Lung (tissue), 12 donors: ENCODE data around the gene RNF220. TPM values are rescaled to one million over a fixed set of nuclear protein-coding genes. Genes with fewer than 3 reads are reported as not detected.

ENCODE experiments used
- ATAC-seq: fragments of 200-7000 bp; cut with Tn5 transposase; one replicate; pipeline ENCODE4 v1.9.1; 2020; ENCODE audit warnings: moderate number of reproducible peaks; ENCODE audit not compliant: insufficient read depth, low FRiP score
- DNase-seq, 3 donors: peaks; one replicate each; pipeline ENCODE4 v3.0.0-alpha.2; 2013 to 2017
- H3K27ac ChIP-seq, 2 donors: one replicate each; pipeline ENCODE4 v1.5.1; 2013; ENCODE audit warnings: mild to moderate bottlenecking in 2 of 2, moderate library complexity in 2 of 2, control low read depth in 1 of 2, inconsistent platforms in 1 of 2, low read depth in 1 of 2, low read length in 1 of 2
- H3K27me3 ChIP-seq, 3 donors: one replicate each; pipeline ENCODE4 v1.5.1; 2013; ENCODE audit warnings: low read length in 2 of 3; ENCODE audit not compliant: control insufficient read depth in 3 of 3, insufficient read depth in 3 of 3
- H3K36me3 ChIP-seq, 4 donors: one replicate each; pipeline ENCODE4 v1.5.1; 2013; ENCODE audit warnings: low read length in 4 of 4, mild to moderate bottlenecking in 1 of 4, moderate library complexity in 1 of 4; ENCODE audit not compliant: control insufficient read depth in 4 of 4, insufficient read depth in 4 of 4
- H3K4me1 ChIP-seq, 5 donors: one replicate each; pipeline ENCODE4 v1.5.1; 2013; ENCODE audit warnings: low read length in 5 of 5, mild to moderate bottlenecking in 2 of 5, moderate library complexity in 1 of 5; ENCODE audit not compliant: control insufficient read depth in 5 of 5, insufficient read depth in 5 of 5
- H3K4me3 ChIP-seq: one replicate; pipeline ENCODE4 v1.5.1; 2013; ENCODE audit warnings: mild to moderate bottlenecking, control low read depth, moderate library complexity
- H3K9ac ChIP-seq, 2 donors: one replicate each; pipeline ENCODE4 v1.5.1; 2013; ENCODE audit warnings: low read length in 2 of 2, control low read depth in 1 of 2; ENCODE audit not compliant: insufficient read depth in 1 of 2
- H3K9me3 ChIP-seq, 4 donors: one replicate each; pipeline ENCODE4 v1.5.1; 2013; ENCODE audit warnings: low read length in 3 of 4, mild to moderate bottlenecking in 1 of 4, moderate library complexity in 1 of 4; ENCODE audit not compliant: control insufficient read depth in 4 of 4, insufficient read depth in 3 of 4
- WGBS, 2 donors: extraction: QIAGEN DNeasy Blood & Tissue Kit; methylation state at CpG; one replicate each; pipeline ENCODE4 v1.1.7; 2013; 5-methylcytosine and 5-hydroxymethylcytosine counted together
- polyA plus RNA-seq, 2 donors: library from polyadenylated mRNA; stranded (reverse); fragments of 200-250 nt; gene quantifications; one replicate each; pipeline ENCODE4 v1.2.1, GENCODE V29; 2013
- total RNA-seq, 2 donors: library from RNA; depleted of rRNA in 1 of 2; stranded (reverse); fragments of >200 nt in 1 of 2; gene quantifications; one replicate each; pipeline ENCODE4 v1.2.1, GENCODE V29; 2014 to 2021
- TF ChIP-seq, protein P1 (sequence below): IDR thresholded peaks from 2 replicates; pipeline ENCODE4 v1.5.1; 2012; ENCODE audit warnings: mild to moderate bottlenecking; ENCODE audit errors: control extremely low read depth, extremely low read depth
- donor health status: control.
- donor health status: control.
- donor health status: Bipolar disorder and iron deficiency.
- donor health status: healthy.
- donor health status: DM: yes; HTN: yes; CAD: no.

Gene RNF220
- total and polyA plus RNA-seq, 4 donors: 44.9 to 75.8 (median 69.5) TPM

DNA sequence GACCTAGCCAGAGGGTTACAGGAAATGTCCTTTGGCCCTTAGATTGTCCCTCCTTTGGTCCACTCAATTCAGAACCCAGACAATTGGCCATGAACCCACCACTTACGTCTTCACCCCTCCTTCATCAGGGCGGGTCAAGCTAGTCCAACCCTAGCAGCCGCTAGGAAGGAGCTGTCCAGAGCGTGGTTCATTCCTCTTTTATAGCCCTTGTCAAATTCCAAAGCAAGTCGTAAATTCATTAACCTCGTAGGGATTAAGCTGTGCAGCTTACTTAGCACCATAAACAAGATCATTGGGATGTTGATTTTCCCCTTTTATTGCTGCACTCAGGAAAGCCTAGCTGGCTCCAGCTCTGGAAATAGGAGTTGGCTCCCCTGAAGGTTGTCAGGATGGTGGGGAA is 179.1 kb downstream of the RNF220 start:
- TF ChIP-seq, protein P1, sequence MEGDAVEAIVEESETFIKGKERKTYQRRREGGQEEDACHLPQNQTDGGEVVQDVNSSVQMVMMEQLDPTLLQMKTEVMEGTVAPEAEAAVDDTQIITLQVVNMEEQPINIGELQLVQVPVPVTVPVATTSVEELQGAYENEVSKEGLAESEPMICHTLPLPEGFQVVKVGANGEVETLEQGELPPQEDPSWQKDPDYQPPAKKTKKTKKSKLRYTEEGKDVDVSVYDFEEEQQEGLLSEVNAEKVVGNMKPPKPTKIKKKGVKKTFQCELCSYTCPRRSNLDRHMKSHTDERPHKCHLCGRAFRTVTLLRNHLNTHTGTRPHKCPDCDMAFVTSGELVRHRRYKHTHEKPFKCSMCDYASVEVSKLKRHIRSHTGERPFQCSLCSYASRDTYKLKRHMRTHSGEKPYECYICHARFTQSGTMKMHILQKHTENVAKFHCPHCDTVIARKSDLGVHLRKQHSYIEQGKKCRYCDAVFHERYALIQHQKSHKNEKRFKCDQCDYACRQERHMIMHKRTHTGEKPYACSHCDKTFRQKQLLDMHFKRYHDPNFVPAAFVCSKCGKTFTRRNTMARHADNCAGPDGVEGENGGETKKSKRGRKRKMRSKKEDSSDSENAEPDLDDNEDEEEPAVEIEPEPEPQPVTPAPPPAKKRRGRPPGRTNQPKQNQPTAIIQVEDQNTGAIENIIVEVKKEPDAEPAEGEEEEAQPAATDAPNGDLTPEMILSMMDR: no peak
- no peaks in the 10 kb centered on the region for H3K9me3 ChIP-seq
- DNase-seq (no peak), ATAC-seq (no peak)
- no peaks in the 10 kb centered on the region for H3K36me3 ChIP-seq
- H3K4me1 ChIP-seq: peaks cover 0 to 2% (median 0%) of the 10 kb centered on the region in 5 donors
- no peak overlapping the region for H3K4me3 ChIP-seq
- 79 to 80% methylated on average over 6 of the region's 6 CpGs for WGBS, 2 donors
- H3K27me3 ChIP-seq: peaks cover 0 to 5% (median 0%) of the 10 kb centered on the region in 3 donors
- no peak overlapping the region for H3K27ac ChIP-seq
- no peak overlapping the region for H3K9ac ChIP-seq

DNA sequence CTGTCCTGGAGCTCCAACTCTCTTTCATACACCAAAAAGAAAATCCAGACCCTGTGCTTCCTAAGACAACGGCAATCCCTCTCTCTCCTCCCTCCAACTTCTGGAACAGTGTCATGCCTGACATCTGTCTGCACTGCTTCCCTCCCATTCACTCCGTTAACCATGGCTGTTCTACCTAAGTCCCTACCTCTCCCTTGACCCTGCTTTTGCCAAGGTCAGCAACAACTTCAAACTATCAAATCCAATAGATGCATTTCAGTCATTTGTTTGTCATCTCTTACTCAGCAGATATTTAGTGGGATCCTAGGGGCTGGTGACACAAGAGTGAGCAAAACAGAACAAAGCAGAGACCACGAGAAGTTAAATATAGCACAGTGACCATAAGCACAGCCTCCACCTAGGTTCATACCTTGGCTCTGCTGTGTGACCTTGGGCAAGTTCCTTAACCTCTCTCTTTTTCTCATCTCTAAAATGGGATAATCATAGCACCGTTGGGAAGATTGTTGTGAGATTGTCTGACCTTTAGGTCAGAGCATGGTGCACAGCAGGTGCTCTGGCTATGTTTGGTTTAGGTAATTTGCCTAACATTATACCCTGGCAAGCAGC is 180.4 kb downstream of the RNF220 start:
- 73 to 80% methylated on average over 4 of the region's 4 CpGs for WGBS, 2 donors
- TF ChIP-seq, protein P1: no peak
- H3K36me3 ChIP-seq: no peaks in the 10 kb centered on the region
- H3K4me3 ChIP-seq: no peak overlapping the region
- no peak overlapping the region for H3K27ac ChIP-seq
- ATAC-seq: no peak
- no peaks in the 10 kb centered on the region for H3K9me3 ChIP-seq
- no peak overlapping the region for H3K9ac ChIP-seq
- H3K27me3 ChIP-seq: peaks cover 0 to 5% (median 0%) of the 10 kb centered on the region in 3 donors
- no peak for DNase-seq
- peaks cover 0 to 2% (median 0%) of the 10 kb centered on the region in 5 donors for H3K4me1 ChIP-seq

DNA sequence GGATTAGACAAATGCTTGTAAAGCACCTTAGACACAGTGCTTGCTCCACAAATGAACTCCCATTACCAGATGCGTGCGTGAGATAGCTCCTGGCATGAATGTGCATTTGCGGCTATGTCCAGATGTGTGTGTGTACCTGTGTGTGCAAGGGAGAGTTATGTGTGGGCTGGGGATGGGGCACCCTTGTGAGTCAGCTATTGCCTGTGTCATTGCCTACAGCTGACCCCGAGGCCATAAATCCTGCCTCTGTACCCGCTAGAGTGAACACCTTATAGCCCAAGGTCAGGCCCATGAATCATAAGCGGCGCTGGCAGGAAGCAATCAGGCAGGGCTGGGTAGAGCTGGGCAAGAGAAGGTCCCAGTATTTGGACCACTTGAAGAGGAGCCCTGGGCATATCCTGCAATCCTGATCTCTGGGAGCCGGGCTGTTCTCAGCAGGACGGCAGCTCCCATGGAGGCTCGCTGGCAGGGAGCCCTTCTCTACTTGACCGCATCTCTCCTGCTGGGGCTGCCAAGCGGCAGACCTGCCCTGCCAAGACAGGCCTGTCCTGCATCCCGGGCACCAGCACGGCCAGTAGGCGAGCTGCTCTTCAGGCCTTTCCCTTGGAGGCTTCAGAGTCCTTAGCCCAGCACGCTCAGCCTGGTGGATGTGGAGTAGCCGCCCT is 182.9 kb downstream of the RNF220 start:
- Histone ChIP-seq H3K36me3 (no peaks in the 10 kb centered on the region), H3K4me3 (no peak overlapping the region), H3K9me3 (no peaks in the 10 kb centered on the region), H3K27ac (no peak overlapping the region), H3K27me3 (peaks cover 0 to 5% (median 0%) of the 10 kb centered on the region in 3 donors), H3K9ac (no peak overlapping the region), H3K4me1 (no peaks in the 10 kb centered on the region)
- no peak for ATAC-seq
- no peak for DNase-seq
- 89 to 91% methylated on average over 17 of the region's 17 CpGs for WGBS, 2 donors
- TF ChIP-seq, protein P1: no peak
